ENCODE measurements around the gene ODF2L.

The ODF2L gene, protein sequence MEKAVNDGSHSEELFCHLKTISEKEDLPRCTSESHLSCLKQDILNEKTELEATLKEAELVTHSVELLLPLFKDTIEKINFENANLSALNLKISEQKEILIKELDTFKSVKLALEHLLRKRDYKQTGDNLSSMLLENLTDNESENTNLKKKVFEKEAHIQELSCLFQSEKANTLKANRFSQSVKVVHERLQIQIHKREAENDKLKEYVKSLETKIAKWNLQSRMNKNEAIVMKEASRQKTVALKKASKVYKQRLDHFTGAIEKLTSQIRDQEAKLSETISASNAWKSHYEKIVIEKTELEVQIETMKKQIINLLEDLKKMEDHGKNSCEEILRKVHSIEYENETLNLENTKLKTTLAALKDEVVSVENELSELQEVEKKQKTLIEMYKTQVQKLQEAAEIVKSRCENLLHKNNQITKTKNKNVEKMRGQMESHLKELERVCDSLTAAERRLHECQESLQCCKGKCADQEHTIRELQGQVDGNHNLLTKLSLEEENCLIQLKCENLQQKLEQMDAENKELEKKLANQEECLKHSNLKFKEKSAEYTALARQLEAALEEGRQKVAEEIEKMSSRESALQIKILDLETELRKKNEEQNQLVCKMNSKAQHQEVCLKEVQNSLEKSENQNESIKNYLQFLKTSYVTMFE

DNA sequence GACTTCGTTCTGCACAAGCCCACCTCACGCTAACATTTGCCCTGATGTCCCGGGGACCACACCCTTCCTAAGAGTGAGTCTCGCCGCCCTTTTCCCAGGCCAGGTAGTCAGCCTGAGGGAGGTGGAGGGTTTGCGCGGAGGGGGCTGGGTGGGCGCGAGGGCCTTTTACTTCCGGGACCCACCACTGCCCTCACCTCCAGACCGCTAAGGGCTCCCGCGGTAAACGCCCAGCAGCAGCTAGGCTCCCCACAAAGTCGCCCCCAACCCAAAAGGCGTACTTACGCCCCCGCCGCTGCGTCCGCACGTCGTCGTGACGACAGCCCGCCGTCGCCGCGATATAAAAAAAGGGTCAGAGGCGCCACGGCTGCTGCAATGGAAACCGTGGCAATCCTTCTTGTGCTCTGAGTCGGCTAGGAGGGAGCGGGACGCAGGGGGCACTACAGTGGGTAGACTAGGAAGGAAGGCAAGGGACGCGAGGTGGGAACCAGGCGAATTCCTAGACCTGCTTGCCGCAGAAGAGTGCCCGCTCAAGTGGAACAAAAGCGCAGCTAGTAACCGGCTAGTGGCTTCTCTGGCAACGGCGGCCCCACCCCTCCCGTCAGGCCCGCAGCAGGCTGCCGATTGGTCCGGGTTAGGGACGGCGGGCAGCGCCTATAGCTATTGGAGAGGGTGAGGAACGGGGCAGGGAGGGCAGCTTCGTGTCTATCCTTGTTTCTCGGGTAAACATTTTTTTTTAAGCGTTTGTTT, at the start of gene ODF2L:
ODF2L (minus strand) TSS at position 573 of the 747 bp plus-strand sequence. CDS start 9,296 bp downstream, outside the sequence.
- Mint-ChIP-seq H3K4me3 (peak within 1 kb of the TSS; percentile 94), H3K27me3 (no peaks in the 10 kb centered on the region), H3K27ac (peak within 1 kb of the TSS; percentile 92), H3K36me3 (ENCODE audit: low read depth) (peaks cover 2% of the 10 kb centered on the region), H3K9me3 (peaks cover 5% of the 10 kb centered on the region), H3K4me1 (peaks cover 44% of the 10 kb centered on the region)
- ATAC-seq (peak; percentile 100), DNase-seq (peak; percentile 86)

DNA sequence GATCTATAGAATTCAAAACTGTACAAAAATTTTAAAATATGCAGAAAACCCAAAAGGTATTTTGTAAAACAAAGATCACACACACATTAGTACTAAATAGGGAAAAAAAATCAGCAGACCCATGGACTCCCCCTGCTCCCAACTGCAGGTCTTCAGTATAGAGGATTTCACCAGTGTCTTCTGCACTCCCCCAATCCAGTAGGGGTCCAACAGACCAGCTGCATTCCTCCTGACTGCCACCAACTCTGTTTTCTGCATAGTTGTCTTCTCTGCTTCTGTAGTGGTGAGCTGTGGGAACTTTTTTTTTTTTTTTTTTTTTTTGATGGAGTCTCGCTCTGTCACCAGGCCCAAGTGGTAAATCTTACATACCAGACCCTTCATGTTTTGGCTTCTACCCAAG, 49.8 kb upstream of the ODF2L start:
- Mint-ChIP-seq H3K4me3 (no peak overlapping the region), H3K4me1 (peaks cover 7% of the 10 kb centered on the region), H3K36me3 (ENCODE audit: low read depth) (no peaks in the 10 kb centered on the region), H3K27me3 (peaks cover 3% of the 10 kb centered on the region), H3K9me3 (no peaks in the 10 kb centered on the region), H3K27ac (no peak overlapping the region)
- no peak for DNase-seq
- ATAC-seq: no peak

DNA sequence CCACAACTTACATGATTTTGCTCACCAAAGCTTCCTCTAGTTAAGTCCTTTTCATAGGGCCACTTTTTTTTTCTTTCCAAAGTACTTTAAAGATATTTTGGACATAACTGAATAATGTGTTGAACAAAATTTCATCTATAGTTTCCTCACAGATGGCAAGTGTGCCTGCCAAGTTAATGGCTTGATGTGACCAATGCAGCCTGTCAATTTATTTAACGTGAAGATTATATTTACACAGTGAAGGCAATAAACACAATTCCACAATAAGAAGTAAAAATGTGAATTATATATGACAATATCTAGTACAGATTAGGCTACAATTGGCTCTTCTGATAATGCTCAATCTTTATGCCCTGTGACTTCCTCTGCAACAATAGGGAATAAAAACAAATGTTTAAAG, 45.9 kb upstream of the ODF2L start:
- H3K9me3 Mint-ChIP-seq: no peaks in the 10 kb centered on the region
- H3K4me3 Mint-ChIP-seq: no peak overlapping the region
- no peaks in the 10 kb centered on the region for H3K27me3 Mint-ChIP-seq
- H3K4me1 Mint-ChIP-seq: peaks cover 7% of the 10 kb centered on the region
- no peak for DNase-seq
- H3K27ac Mint-ChIP-seq: no peak overlapping the region
- no peak for ATAC-seq
- no peaks in the 10 kb centered on the region for H3K36me3 Mint-ChIP-seq (ENCODE audit: low read depth)

DNA sequence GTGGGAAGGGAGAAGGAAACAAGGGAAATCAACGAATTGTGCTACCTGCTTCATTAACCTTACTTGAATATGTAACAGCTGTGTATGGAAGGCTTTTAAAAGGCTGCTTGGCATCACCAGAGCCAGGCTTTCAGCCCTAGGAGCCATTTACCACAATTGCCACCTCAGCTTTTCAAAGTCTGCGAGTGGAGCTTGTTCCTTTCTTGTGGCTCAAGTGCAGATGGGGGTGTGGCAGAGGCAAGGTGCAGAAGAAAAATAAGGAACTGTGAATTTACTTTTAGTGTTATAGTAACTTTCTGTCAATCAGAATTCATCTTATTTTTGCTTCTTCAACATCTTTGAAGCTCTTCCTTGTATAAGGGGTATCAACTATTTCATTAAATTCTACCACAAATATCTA, 45.5 kb upstream of the ODF2L start:
- Mint-ChIP-seq H3K27ac (no peak overlapping the region), H3K9me3 (no peaks in the 10 kb centered on the region), H3K36me3 (ENCODE audit: low read depth) (no peaks in the 10 kb centered on the region), H3K27me3 (no peaks in the 10 kb centered on the region), H3K4me1 (peaks cover 7% of the 10 kb centered on the region), H3K4me3 (no peak overlapping the region)
- DNase-seq: no peak
- no peak for ATAC-seq

DNA sequence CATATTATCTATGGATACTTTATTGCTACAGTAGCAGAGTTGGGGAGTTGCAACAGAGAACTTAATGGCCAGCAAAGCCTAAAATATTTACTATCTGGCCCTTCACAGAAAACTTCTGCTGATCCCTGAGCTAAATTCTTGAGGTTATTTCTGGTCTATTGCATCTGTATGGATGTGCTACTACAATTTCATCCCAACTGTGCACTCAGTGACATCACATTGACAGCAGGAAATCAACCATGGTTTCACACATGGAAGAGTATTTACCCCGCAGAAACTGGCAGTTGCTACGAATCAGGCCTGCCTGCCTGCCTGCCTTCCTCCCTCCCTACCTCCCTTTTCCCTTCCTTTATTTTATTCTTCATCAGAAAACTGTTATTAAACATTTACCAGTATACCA, 39.9 kb upstream of the ODF2L start:
- Mint-ChIP-seq H3K27me3 (peaks cover 2% of the 10 kb centered on the region), H3K9me3 (no peaks in the 10 kb centered on the region), H3K4me1 (no peaks in the 10 kb centered on the region), H3K27ac (no peak overlapping the region), H3K36me3 (ENCODE audit: low read depth) (no peaks in the 10 kb centered on the region), H3K4me3 (no peak overlapping the region)
- DNase-seq (no peak), ATAC-seq (no peak)

DNA sequence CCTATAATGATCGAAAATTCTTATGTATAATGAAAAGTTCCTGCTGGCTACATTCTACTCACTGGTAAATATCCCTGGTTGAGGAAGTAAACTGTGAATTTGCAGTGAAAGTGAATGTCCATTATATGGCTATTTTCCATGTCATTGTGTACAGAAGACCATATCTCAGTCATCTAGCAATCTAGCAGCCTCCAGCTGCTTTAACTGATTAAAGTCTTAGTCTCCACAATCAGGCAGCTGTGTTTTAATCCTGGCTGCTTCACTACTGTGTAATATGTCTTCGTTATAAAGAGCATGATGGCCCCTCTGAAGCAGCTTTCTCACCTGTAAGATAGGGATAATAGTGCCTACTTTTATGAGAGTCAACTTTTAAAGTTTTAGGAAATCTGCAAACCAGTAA, 39.2 kb upstream of the ODF2L start:
- Mint-ChIP-seq H3K36me3 (ENCODE audit: low read depth) (no peaks in the 10 kb centered on the region), H3K4me1 (no peaks in the 10 kb centered on the region), H3K9me3 (no peaks in the 10 kb centered on the region), H3K27me3 (peaks cover 2% of the 10 kb centered on the region), H3K4me3 (no peak overlapping the region), H3K27ac (no peak overlapping the region)
- ATAC-seq (no peak), DNase-seq (no peak)

DNA sequence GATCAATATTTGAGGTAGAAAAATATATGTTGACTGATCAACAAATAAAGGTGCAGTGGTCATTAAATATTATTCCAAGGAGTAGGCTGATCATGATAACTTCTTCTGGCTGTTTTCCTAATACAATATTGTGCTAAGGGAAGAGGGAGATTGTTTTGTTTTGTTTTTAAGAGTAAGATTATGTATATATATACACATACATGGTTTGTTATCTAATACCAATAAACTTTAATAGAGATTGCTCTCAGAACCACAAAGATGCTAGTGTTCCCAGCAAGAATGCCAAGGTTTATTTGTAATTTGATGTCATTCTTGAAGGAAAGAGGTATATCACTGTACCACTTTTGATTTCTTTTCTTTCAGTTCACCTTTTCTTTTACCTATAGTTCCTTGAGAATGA, 37.9 kb upstream of the ODF2L start:
- DNase-seq (no peak), ATAC-seq (no peak)
- Mint-ChIP-seq H3K36me3 (ENCODE audit: low read depth) (no peaks in the 10 kb centered on the region), H3K27me3 (peaks cover 2% of the 10 kb centered on the region), H3K4me3 (no peak overlapping the region), H3K9me3 (no peaks in the 10 kb centered on the region), H3K4me1 (no peaks in the 10 kb centered on the region), H3K27ac (no peak overlapping the region)

DNA sequence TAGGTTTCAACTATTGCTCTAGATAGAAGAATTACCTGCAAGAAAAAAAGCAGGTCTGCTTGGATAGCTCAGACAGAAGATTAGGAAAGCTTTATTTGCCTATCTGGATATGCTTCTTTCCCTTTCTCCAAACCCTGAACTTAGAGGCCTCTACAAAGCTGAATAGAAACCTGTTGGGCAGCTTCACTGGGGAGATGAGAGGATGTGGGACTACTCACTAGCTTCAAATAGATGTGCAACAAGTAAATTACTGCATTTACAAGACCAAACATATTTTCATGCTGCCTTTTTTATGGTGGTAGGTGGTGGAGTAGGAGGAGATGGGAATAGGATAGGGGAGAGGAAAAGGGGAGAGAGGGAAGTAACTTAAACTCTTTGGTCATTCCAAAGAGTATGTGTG, 34.3 kb upstream of the ODF2L start:
- no peak for ATAC-seq
- Mint-ChIP-seq H3K36me3 (ENCODE audit: low read depth) (no peaks in the 10 kb centered on the region), H3K4me3 (no peak overlapping the region), H3K4me1 (no peaks in the 10 kb centered on the region), H3K27me3 (peaks cover 2% of the 10 kb centered on the region), H3K9me3 (no peaks in the 10 kb centered on the region), H3K27ac (no peak overlapping the region)
- DNase-seq: no peak

DNA sequence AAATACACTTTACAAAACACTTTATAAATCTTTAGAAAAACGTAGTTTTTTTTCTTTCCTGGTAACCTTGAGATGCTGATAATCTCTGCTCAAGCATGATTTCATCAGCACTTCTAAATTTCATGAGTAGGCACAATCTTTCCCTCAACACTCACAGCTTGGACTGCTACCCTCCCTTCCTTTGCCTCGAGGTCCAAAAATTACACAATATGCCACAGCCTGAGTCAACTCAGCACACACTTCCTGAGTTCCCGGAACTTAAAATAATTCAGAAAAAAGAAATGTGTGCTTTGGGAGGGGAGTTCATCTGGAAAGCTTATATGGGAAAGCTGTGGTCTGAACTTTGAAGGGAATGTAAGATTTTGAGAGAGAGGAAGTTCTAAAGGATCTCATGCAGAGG, 33.7 kb upstream of the ODF2L start:
- H3K27ac Mint-ChIP-seq: no peak overlapping the region
- no peak for DNase-seq
- no peaks in the 10 kb centered on the region for H3K4me1 Mint-ChIP-seq
- H3K9me3 Mint-ChIP-seq: no peaks in the 10 kb centered on the region
- peaks cover 3% of the 10 kb centered on the region for H3K27me3 Mint-ChIP-seq
- no peak overlapping the region for H3K4me3 Mint-ChIP-seq
- peak; percentile 81 for ATAC-seq
- no peaks in the 10 kb centered on the region for H3K36me3 Mint-ChIP-seq (ENCODE audit: low read depth)

DNA sequence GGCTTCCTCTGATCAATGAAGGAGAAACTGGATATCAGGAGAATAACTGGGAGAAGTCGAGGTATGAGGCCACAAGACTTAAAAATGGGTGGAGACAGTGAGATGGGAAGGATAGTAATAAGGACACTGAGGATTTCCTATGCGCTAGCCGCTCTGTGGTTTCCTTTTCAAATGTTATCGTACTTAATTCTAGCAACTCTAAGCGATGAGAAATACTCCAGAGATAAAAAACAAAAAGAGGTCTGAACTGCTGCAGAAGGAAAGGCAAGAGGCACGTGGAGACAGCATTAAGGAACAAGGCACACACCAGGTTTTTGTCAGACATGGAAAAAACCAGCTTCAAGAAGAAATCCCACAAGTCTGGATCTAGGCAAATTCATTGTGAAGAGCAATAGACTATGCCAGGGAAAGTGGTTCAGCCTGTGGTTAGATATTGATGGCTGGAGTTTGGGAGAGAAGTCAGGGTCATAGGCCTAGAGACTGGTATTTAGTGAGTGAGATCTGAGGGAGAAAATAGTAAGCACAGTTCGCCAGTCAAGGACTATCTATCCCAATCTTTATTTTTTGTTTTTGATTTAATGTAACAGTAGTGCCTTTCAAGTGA, 33.1 kb upstream of the ODF2L start:
- H3K4me3 Mint-ChIP-seq: no peak overlapping the region
- no peak for ATAC-seq
- peaks cover 3% of the 10 kb centered on the region for H3K27me3 Mint-ChIP-seq
- DNase-seq: no peak
- H3K9me3 Mint-ChIP-seq: no peaks in the 10 kb centered on the region
- H3K27ac Mint-ChIP-seq: no peak overlapping the region
- H3K4me1 Mint-ChIP-seq: no peaks in the 10 kb centered on the region
- H3K36me3 Mint-ChIP-seq (ENCODE audit: low read depth): no peaks in the 10 kb centered on the region

DNA sequence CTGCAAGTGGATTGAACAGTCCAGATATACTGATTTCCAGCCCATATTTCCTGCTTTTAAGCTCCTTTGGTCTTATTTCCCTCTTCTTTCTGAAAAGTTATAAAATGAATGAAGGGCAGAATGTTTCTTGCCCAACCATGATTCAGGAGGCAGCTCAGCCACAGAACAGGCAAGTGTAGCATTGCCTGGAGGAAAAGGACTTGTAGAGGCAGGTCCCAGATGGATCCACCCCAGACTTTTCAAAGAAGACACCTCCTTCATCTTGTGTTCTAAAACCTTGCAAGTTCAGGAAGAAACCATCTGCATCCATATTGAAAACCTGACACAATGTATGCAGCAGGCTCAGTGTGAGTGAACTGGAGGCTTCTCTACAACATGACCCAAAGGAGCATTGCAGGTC, 27.8 kb upstream of the ODF2L start, which contains the start of gene CLCA2:
CLCA2 (plus strand) TSS at position 299 of the 400 bp plus-strand sequence; CDS start at position 376, 77 bp downstream.
- no peak for DNase-seq
- Mint-ChIP-seq H3K27ac (no peak within 1 kb of the TSS), H3K4me1 (peaks cover 1% of the 10 kb centered on the region), H3K9me3 (no peaks in the 10 kb centered on the region), H3K36me3 (ENCODE audit: low read depth) (no peaks in the 10 kb centered on the region), H3K4me3 (no peak within 1 kb of the TSS), H3K27me3 (peaks cover 2% of the 10 kb centered on the region)
- ATAC-seq: no peak

DNA sequence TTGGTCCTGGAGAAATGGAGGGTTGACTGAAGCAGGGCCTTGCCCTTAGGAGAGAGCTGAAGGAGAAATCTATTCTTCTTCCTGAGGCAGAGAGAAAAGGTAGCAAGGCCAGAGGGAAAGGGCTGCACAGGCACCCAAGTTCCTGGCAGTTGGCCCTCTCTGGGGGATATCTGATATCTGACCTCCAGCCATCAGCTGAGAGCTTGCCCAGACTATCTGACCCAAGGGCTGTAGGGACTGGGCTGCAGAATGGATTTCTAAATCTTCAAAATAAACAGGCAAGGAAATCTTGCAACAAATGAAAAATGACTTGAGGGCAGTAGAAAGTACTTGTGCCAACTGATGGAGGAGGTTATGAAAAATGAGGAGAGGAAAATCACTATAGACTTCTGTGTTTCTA, 27.4 kb upstream of the ODF2L start:
- peaks cover 1% of the 10 kb centered on the region for H3K4me1 Mint-ChIP-seq
- DNase-seq (no peak), ATAC-seq (no peak)
- H3K36me3 Mint-ChIP-seq (ENCODE audit: low read depth): no peaks in the 10 kb centered on the region
- H3K27me3 Mint-ChIP-seq: peaks cover 2% of the 10 kb centered on the region
- H3K9me3 Mint-ChIP-seq: no peaks in the 10 kb centered on the region
- H3K27ac Mint-ChIP-seq: no peak overlapping the region
- H3K4me3 Mint-ChIP-seq: no peak overlapping the region

DNA sequence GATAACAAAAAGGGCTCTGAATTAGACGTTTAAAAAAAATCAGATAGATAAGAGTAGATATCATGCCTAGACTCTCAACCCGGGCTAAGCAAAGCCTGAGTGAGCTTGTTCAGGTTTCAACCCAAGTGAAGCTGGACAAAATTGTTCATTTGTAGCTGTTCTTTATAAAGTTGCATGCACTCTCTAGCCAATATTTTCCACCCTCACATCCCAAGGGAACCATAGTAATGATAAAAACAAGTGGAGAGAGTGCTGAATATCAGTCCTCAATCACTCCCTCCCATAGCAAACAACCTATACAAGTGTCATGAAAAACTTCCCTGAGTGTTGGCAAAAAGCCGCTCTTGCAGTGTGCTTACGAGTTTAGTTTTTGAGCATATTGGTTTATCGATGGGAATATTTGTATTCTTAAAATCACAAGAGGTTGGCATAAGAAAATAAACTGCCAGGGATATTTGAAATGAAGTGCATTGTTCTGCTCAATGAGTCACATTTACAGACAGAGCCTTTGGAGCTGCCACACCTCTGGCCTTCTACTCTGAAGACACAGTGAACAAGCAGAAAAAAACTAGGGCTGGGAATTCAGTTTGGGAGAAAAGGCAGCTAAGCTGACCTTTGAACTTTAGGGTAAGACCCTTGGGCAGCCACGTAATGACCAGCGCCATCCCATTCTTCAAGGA, 25.6 kb upstream of the ODF2L start:
- no peak overlapping the region for H3K4me3 Mint-ChIP-seq
- no peak for ATAC-seq
- no peak for DNase-seq
- no peak overlapping the region for H3K27ac Mint-ChIP-seq
- peaks cover 1% of the 10 kb centered on the region for H3K4me1 Mint-ChIP-seq
- H3K9me3 Mint-ChIP-seq: no peaks in the 10 kb centered on the region
- no peaks in the 10 kb centered on the region for H3K36me3 Mint-ChIP-seq (ENCODE audit: low read depth)
- peaks cover 2% of the 10 kb centered on the region for H3K27me3 Mint-ChIP-seq

DNA sequence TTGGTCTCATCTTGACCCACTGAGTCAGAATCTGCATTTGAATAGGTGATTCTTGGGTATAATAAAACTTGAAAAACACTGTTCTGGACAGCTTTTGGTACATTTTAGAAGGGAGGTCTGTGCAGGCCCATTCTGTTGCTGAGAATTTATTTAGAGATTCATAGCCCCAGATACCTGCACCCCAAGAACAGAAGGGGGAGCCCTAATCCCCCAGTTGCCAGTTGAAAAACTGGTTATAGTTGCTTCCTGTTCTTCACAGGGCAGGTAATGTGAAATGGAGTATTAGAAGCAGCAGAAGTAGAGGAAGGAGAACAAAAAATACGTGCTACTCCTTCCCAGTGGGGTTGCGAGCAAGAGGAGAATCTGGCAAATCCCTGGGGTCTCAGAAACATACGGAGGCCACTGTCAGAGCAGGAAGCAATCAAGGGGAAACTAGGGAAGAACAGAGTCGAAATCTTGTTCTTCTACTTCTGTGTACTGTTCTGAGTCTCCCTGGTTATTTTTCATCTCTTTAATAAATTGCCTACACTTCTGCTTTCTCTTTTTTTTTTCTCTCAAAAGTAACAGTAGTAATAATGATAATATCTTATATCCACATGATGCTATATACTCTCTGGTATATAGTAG, 23.3 kb upstream of the ODF2L start:
- peaks cover 1% of the 10 kb centered on the region for H3K4me1 Mint-ChIP-seq
- DNase-seq: peak; percentile 15
- ATAC-seq: peak; percentile 68
- H3K4me3 Mint-ChIP-seq: no peak overlapping the region
- no peaks in the 10 kb centered on the region for H3K27me3 Mint-ChIP-seq
- H3K36me3 Mint-ChIP-seq (ENCODE audit: low read depth): no peaks in the 10 kb centered on the region
- H3K9me3 Mint-ChIP-seq: no peaks in the 10 kb centered on the region
- no peak overlapping the region for H3K27ac Mint-ChIP-seq
